ENCODE data around the gene ACOT7.
"Not testable (repeated sequence)": the region's sequence is repeated elsewhere in the genome, so short reads cannot be mapped to it uniquely, and the experiment has no call there.

The ACOT7 gene

DNA sequence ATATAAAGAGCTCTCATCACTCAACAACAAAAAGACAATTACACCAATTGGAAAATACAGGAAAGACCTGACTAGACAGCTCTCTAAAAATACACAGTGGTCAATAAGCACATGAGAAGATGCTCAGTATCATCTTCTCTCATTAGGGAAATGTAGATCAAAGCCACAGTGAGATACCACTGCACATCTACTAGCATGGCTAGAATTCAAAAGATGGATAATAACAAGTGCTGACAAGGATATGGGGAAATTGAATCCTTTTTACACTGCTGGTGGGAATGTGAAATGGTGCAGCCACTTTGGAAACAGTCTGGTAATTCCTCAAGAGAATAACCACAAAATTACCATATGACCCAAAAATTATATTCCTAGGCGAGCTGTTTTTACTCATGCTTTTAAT is 9.4 kb downstream of the ACOT7 start:
- no peak for DNase-seq (ENCODE audit: low read depth in 1 of 2, low spot score in 1 of 2)
- in situ Hi-C loops (cut with HindIII; ENCODE audit: low pct_unique_long_range_greater_than_20kb, low sequenced_read_pairs) = no loop called here

DNA sequence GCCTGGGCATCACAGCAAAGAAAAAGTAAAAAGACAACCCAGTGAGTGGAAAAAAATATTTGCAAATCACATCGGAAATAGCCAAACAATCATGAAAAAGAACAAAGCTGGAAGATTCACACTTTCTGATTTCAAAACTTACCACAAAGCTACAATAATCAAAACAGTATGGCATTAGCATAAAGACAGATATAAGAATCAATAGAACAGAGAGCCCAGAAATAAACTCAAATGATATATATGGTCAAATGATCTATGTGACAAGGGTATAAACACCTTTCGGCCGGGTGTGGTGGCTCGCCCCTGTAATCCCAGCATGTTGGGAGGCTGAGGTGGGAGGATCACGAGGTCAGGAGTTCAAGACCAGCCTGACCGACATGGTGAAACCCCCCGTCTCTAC is 13.5 kb downstream of the ACOT7 start:
- no peak for DNase-seq (ENCODE audit: low read depth in 1 of 2, low spot score in 1 of 2)
- in situ Hi-C loops (cut with HindIII; ENCODE audit: low pct_unique_long_range_greater_than_20kb, low sequenced_read_pairs) = no loop called here
- TF ChIP-seq JUND (IDR thresholded peaks at IDR 0.05; ENCODE audit: low read depth) = no peak

More for the DNA sequence above, 9.4 kb downstream of the ACOT7 start:
- no peak for TF ChIP-seq JUND (IDR thresholded peaks at IDR 0.05; ENCODE audit: low read depth)

DNA sequence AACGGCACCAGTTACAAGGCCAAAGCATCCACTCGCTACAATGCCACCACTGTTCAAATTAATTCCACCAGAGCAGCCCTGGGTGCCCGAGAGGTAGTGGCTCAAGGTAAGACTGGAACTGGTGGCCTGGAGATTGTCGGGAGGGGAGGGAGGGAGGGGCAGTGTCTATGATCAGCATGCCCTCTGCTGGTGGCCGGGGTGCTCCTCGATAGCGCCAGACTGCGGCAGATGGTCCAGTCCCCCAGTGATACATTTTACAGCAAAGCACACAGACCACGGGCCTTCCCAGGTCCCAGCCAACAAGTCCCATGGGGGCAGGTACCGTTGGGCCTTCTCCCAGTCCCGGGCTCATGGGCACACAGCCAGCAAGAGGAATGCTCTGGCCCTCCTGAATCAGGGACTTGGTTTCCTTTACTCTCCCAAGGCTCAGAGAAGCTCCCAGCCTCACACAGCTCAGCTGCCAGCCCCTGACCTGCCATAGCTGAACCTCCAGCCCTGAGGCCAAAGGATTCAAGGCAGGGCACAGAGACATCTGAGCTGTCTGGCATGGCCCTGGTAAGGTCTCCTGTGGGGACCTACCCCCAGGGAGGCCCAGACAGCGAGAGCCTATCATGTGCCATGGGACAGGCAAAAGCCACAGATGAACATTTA is 15.3 kb downstream of the ACOT7 start:
- DNase-seq (ENCODE audit: low read depth in 1 of 2, low spot score in 1 of 2) = no peak

DNA sequence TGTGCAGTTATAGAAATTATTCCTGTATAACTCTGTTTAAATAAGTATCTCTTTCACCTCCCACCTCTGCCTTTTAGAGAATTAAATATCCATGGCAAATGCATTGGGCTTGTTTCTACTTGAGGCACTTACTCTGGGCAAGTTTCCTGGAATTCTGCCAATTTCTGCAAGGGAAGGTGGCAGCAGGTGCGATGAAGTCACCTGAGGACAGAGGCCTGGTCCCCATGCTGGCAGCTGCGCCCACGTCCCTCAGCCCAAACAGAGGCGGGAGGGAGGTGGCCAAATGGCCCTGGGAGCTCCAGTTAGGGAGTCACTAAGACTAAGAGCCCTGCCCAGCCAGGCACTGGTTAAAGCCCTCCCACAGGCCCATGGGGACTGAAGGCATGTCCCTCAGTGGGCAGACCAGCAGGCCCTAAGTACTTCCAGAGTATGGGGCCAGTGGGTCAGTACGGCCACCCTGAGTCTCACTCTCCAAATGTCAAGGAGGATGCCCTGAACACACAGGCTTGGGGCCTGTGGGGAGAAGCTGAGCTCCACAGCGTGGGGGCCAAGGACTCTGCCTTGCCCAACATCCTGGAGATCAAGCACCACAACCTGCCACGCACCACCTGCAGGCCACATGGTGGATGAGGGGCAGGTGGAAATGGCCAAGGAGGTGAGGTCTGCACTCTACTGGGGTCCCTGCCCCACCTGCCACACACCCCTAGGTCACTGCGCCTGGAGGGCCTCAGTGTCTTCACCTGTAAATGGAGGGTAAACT is 19.4 kb downstream of the ACOT7 start:
- peak in 1 of 2 experiments; percentile 58 for DNase-seq (ENCODE audit: low read depth in 1 of 2, low spot score in 1 of 2)
- in situ Hi-C loops (cut with HindIII; ENCODE audit: low pct_unique_long_range_greater_than_20kb, low sequenced_read_pairs) = no loop called here
- TF ChIP-seq JUND (IDR thresholded peaks at IDR 0.05; ENCODE audit: low read depth) = no peak

More for the DNA sequence above, 15.3 kb downstream of the ACOT7 start:
- TF ChIP-seq JUND (IDR thresholded peaks at IDR 0.05; ENCODE audit: low read depth) = no peak
- in situ Hi-C loops (cut with HindIII; ENCODE audit: low pct_unique_long_range_greater_than_20kb, low sequenced_read_pairs) = no loop called here

DNA sequence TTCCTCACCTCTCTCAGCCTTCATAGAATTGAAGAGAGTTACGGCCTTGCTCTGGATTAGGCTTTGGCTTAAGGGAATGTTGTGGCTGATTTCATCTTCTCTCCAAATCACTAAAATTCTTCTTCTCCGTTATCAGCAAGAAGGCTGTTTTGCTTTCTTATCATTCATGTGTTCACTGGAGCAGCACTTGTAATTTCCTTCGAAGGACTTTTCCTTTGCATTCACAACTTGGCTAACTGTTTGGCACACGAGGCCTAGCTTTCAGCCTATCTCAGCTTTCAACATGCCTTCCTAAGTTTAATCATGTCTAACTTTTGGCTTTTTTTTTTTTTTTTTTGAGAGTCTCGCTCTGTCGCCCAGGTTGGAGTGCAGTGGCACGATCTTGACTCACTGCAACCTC is 21.3 kb downstream of the ACOT7 start:
- not testable (repeated sequence) for DNase-seq (ENCODE audit: low read depth in 1 of 2, low spot score in 1 of 2)

DNA sequence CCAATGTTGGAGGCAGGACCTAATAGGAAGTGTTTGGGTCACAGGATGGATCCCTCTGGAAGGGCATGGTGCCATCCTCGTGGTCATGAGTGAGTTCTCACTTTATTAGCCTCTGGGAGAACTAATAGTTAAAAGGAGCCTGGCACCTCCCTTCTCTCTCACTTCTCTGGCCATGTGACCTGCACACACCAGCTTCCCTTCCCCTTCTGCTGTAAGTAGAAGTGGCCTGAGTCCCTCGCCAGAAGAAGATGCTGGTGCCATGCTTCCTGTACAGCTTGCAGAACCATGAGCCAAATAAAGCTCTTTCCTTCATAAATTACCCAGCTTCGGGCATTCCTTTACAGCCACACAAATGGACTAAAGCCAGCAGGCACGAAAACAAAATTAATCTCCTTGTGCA is 23.6 kb downstream of the ACOT7 start:
- in situ Hi-C loops (cut with HindIII; ENCODE audit: low pct_unique_long_range_greater_than_20kb, low sequenced_read_pairs) = no loop called here
- TF ChIP-seq JUND (IDR thresholded peaks at IDR 0.05; ENCODE audit: low read depth) = no peak
- no peak for DNase-seq (ENCODE audit: low read depth in 1 of 2, low spot score in 1 of 2)

More for the DNA sequence above, 21.3 kb downstream of the ACOT7 start:
- in situ Hi-C loops (cut with HindIII; ENCODE audit: low pct_unique_long_range_greater_than_20kb, low sequenced_read_pairs) = not testable (repeated sequence)

DNA sequence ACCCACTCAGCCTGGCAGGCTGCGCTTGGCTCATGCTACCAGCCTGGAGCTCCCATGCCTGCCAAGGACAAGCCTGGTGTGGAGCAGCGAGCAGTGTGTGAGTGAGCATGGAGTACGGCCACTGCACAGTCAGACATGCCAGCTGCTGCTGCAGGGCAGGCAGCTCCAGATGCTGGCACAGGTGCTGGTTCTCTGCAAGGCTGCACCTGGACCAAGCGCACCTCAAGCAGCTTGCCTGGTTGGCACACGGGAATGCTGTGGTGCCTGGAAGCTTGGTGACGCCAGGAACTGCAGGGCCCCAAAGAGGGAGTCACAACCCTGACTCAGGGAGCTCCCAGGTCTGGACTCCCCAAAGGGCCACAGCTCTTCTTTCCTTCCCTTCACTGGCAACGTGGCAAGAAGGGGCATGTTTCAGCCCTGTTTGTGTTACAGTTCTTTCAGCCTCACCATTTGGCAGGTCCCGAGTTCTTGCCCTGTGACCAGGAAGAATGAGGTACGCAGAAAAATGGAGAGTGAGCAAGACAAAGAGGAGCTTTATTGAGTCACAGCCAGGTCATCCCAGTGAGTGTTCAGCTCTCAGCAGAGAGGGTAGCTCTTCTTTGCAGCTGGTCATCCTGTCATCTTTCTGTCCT is 26.1 kb downstream of the ACOT7 start:
- no peak for TF ChIP-seq JUND (IDR thresholded peaks at IDR 0.05; ENCODE audit: low read depth)
- no peak for DNase-seq (ENCODE audit: low read depth in 1 of 2, low spot score in 1 of 2)
- in situ Hi-C loops (cut with HindIII; ENCODE audit: low pct_unique_long_range_greater_than_20kb, low sequenced_read_pairs) = no loop called here

DNA sequence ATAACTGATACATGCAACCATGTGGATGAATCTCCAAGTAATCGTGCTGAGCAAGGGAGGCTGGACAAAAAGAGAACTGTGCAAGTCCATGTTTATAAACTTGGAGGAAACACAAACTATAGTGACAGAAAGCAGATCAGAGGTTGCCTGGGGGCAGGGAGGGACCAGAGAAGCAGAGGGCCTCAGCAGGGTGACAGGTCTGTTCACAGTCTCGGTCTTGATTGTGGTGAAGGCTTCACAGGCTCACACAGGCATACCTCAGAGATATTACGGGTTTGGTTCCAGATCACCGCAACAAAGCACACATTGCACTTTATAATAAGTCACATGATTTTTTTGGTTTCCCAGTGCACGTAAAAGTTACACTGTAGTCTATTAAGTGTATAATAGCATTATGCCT is 28.5 kb downstream of the ACOT7 start:
- DNase-seq (ENCODE audit: low read depth in 1 of 2, low spot score in 1 of 2) = no peak
- no peak for TF ChIP-seq JUND (IDR thresholded peaks at IDR 0.05; ENCODE audit: low read depth)
- in situ Hi-C loops (cut with HindIII; ENCODE audit: low pct_unique_long_range_greater_than_20kb, low sequenced_read_pairs) = no loop called here

DNA sequence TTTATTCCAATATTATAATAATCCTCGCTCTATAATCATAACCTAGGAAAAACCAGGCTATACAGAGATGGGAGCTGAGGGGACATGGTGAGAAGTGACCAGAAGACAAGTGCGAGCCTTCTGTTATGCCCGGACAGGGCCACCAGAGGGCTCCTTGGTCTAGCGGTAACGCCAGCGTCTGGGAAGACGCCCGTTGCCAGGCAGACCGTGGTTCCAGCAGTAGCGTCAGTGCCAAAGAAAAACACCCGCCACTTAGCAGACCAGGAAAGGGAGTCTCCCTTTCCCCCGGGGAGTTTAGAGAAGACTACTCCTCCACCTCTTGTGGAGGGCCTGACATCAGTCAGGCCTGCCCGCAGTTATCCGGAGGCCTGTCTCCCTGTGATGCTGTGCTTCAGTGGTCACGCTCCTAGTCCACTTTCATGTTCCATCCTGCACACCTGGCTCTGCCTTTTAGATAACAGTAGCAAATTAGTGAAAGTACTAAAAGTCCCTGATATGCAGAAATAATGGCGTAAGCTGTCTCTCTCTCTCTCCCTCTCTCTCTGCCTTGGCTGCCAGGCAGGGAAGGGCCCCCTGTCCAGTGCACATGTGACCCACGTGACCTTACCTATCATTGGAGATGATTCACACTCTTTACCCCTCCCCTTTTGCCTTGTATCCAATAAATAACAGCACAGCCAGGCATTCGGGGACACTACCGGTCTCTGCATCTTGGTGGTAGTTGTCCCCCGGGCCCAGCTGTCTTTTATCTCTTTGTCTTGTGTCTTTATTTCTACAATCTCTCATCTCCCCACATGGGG is 30.3 kb downstream of the ACOT7 start:
- in situ Hi-C loops (cut with HindIII; ENCODE audit: low pct_unique_long_range_greater_than_20kb, low sequenced_read_pairs) = not testable (repeated sequence)
- DNase-seq (ENCODE audit: low read depth in 1 of 2, low spot score in 1 of 2) = peak in 1 of 2 experiments; percentile 54

DNA sequence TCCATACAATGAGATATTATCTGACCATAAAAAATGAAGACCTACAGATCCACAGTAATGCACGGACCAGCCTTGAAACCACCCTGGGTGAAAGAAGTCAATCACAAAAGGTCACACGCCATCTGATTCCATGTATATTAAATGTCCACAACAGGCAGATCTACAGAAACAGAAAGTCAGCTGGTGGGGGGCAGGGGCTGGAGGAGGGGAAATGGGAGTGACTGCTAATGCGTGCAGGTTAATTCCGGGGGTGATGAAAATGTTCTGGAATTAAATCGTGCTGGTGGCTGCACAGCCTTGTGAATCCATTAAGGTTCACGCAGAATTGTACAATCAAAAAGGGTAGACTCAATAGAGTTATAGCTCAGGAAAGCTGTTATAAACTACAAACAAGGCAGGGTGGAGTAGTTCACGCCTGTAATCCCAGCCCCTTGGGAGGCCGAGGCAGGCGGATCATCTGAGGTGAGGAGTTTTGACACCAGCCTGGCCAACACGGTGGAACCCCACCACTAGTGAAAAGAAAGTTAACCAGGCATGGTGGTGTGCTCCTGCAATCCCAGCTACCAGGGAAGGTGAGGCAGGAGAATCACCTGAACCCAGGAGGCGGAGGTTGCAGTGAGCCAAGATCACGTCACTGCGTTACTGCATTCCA is 32.3 kb downstream of the ACOT7 start:
- DNase-seq (ENCODE audit: low read depth in 1 of 2, low spot score in 1 of 2) = no peak
- no peak for TF ChIP-seq JUND (IDR thresholded peaks at IDR 0.05; ENCODE audit: low read depth)
- in situ Hi-C loops (cut with HindIII; ENCODE audit: low pct_unique_long_range_greater_than_20kb, low sequenced_read_pairs) = no loop called here

DNA sequence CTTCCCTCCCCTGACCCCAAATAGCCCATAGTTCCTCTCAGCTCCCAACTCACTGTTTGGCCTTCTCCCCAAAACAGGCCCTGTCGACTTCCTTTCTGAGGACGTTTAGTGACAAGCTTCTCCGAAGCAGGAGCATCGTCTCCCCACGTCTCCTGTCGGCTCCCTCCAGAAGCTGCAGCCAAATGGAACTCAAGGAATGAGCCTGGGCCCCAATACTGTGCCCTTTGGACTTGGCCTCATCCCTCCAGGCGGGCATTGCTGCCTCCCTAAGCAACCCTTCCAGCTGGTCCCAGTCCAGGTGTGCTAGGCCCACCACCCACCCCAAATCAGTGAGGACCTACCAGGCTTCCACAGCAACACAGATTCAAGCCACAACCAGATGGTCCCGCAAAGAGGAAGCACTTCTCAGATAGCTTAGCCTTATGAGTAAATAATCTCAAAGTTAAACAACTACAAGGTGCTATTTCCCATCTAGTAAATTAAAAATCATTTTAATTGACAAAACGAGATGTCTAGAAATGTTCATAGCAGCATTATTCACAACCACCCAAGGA is 33.0 kb downstream of the ACOT7 start:
- in situ Hi-C loops (cut with HindIII; ENCODE audit: low pct_unique_long_range_greater_than_20kb, low sequenced_read_pairs) = no loop called here
- TF ChIP-seq JUND (IDR thresholded peaks at IDR 0.05; ENCODE audit: low read depth) = no peak
- no peak for DNase-seq (ENCODE audit: low read depth in 1 of 2, low spot score in 1 of 2)

DNA sequence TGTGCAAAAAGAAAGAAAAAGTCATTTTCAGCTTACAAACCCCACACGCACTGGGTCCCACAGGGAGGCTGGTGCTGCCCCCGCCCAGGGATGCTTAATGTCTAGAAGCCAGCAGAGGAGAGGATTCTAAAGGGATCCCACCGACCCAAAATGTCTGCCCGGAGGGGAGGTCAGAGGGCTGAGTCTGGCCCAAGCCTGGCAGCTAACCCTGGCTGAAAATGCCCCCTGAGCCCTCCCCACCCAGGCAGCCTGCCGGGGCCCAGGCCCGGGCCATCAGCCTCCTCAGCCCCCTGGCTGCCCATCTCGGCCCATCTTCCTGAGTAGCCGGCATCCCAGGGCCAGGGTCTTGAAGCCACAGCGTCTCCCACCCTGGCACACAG is 33.5 kb downstream of the ACOT7 start:
- no peak for DNase-seq (ENCODE audit: low read depth in 1 of 2, low spot score in 1 of 2)
- TF ChIP-seq JUND (IDR thresholded peaks at IDR 0.05; ENCODE audit: low read depth) = no peak
- in situ Hi-C loops (cut with HindIII; ENCODE audit: low pct_unique_long_range_greater_than_20kb, low sequenced_read_pairs) = no loop called here
